ENCODE measurements around the gene RABGAP1L.
"Not testable (repeated sequence)": the region's sequence is repeated elsewhere in the genome, so short reads cannot be mapped to it uniquely, and the experiment has no call there.

The RABGAP1L gene

DNA sequence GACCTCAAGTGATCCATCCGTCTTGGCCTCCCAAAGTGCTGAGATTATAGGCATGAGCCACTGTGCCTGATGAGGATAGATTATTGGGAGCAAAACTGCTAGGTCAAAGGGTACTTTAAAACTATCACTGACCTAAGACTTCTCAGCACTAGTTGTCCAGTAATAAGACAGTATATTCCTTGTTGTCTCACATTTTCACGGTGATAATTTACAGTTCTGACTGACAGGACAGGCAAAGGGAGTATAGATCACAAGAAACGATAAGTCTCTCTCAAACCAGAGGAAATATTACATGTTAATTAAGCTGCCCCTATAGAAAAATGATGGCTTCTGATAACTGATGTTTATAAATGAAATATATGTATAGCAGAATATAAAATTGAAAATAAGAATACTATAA lies 860.2 kb downstream of the RABGAP1L start:
- no peak for DNase-seq

DNA sequence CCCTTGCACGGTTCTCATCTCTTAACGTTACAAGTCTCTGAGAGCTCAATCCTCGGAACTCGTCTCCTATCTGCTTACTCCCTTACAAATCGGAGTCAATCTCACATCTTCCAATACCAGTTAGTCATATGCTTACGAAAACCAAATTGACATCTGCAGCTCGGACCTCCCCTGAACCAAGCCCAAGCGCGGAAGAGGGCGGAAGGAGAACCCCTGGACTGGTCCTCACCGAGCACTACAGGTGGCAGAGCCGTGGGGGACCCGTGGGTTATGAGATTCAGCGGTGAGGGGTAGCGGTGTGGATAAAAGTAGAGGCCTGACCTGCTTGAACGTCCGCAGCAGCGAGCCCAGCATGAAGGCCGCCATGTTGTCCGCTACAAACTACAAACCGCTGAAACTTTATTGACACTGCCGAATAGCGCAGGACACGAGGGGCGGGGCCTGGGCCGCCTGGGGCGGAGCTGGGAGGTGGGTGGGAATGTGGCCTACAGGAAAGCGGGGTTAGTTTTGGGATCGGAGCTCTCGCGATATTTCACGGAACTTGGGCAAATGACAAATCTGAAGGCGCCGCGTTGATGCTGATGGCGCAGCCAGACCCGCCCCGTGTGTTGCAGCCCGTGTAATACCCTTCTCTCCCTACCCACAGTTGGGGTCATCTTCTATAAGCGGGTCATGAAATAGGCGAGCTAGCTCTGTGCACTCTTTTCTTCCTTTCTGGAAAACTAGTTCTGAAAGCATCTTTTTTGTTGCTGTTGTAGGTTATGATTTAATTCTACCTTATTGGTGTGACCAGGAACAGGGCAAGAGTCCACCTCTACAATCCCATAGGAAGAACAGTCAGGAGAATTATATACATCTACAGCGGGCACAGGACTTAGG lies 864.0 kb downstream of the RABGAP1L start, which contains the start of gene MRPS14:
MRPS14 (minus strand) TSS at position 383 of the 879 bp plus-strand sequence; CDS start at position 366, 17 bp downstream.
- DNase-seq = peak; percentile 98 to 100

DNA sequence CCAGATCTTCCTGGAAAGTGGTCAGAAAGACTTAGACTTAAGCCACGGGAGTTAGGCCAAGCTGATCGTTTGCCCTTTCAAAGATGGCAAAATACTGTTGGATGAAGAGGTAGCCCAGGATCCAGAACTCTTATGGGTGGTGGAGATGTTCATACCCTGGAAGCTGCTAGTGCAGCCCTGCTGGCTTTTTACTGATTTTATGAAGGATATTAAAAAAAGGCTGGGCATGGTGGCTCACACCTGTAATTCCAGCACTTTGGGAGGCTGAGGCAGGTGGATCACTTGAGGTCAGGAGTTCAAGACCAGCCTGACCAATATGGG lies 864.6 kb downstream of the RABGAP1L start:
- not testable (repeated sequence) for DNase-seq

DNA sequence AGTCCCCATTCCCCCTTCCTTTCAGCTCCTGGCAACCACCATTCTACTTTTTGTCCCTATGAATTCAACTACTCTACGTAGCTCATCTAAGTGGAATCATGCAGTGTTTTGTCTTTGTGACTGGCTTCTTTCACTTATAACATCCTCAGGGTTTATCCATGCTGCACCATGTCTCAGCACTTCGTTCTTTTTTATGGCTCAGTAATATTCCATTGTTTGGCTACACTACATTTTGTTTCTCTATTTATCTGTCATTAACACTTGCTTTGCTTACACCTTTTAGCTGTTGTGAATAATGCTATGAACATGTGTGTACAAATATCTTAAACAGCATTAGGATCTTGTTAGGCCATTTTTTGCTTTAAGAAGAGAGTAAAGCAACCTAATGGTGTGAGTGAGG lies 865.5 kb downstream of the RABGAP1L start:
- no peak for DNase-seq

DNA sequence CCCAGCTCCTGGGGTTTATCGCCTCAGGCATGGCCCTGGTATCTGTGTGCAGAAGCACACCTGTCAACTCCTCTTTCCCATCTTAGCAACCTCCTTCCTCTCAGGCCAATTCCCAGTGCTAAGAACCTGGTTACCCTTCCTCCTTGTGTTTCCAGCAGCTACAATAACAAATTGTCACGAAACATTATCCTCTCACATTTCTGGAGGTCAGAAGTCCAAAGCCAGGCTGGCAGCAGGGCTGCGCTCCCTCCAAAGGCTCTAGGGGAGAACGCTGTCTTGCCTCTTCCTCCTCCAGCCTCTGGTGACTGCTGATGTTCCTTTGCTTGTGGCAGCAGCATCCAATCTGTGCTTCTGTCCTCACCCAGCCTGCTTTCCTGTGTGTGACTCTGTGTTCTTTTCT lies 874.6 kb downstream of the RABGAP1L start:
- DNase-seq = no peak

DNA sequence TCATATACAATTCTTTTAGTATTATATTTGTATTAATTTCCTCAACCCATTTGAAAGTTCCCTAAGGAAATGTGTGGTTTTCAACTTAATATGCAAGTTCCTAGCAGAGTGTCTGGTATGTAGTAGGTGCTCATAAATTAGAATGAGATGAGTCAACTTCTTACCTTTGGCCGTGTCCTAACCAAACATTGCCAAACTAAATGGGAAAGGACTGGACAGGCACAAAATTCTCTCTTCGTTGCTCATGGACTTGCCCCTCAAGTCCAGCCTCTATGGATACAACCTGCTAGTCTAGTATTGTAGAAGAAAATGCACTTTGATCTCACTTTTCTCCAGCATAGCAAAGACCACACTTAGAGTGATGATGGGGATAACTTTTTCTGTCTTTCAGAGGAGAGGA lies 875.5 kb downstream of the RABGAP1L start:
- DNase-seq = no peak

DNA sequence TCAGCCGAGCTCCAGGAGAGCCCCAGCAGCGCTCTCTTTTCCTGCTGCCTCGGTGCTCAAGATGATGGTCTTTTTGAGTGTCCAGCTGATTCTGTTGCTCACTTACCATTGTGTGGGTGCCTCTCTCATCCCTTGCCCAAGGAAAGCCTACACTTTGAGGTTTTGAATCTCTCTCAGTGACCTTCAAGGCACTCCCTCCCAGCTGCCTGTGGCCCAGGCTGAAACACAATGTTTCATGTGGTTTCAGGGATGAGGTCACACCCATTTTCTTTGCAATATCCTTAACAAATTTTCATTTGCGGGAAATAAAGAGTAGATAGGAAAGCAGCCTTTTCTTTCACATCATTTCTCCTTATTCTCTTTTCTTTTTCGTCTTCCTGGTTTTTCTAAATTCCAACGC lies 876.5 kb downstream of the RABGAP1L start:
- DNase-seq = no peak

DNA sequence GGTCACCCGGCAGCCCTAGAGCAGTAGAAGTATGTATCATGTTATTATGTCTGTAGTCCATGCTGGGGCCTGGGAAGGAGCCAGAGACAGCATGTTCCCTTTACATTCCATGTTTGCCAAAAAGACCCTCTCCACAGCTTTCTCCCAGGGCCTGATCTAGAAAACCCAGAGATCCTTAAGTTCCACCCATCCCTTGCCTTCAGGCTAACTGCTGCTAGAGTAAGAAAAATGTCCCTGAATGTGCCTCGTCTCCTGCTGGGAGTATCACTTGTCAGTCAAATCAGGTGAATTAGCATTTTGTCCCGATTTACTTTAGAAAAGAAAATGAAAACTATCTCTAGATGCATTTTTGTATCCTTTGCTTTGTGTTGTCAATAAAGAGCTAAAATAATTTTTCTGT lies 877.2 kb downstream of the RABGAP1L start:
- no peak for DNase-seq

DNA sequence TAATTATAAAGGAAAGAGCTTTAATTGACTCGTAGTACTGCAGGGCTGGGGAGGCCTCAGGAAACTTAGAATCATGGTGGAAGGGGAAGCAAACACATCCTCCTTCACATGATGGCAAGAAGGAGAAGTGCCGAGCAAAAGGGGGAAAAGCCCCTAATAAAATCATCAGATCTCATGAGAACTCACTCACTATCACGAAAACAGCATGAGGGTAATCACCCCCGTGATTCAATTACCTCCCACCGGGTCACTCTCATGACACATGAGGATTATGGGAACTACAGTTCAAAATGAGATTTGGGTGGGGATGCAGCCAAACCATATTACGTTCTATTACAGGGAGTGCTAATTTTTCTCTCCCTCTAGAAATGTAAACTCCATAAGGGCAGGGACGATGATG lies 878.1 kb downstream of the RABGAP1L start:
- no peak for DNase-seq

DNA sequence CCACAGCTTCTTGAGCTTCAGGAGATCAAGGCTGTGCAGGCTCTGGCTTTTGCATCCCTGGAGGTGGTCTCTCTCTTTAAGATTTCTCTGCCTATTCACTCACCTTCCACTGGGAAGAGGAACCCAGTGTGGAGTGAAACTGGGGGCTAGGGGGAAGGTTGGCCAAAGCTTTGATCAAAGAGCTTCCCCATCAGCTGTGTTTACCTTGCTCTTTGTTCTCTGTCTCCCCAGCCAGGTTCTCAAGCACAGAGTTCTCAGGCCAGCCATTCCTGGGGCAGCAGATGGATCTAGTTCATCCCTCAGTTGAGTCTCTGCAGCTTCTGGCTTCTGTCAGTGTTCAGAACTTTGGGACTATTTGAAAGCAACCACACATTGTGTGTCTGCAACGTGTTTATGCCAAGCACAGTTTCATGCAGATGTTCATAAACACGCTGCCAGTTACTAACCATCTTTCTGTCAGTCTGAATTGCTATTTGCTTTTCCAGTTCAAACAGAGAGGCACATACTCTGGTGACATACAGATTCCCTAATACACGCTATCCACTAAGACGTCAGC lies 881.1 kb downstream of the RABGAP1L start:
- no peak for DNase-seq

DNA sequence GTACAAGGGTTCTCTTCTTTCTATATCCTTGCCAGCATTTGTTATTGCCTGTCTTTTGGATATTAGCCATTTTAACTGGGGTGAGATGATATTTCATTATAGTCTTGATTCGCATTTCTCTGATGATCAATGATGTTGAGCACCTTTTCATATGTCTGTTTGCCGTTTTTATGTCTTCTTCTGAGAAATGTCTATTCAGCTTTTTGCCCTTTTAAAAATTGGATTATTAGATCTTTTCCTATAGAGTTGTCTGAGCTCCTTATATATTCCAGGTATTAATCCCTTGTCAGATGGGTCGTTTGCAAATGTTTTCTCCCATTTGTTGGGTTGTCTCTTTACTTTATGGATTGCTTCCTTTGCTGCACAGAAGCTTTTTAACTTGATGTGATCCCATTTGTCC lies 883.3 kb downstream of the RABGAP1L start:
- no peak for DNase-seq

DNA sequence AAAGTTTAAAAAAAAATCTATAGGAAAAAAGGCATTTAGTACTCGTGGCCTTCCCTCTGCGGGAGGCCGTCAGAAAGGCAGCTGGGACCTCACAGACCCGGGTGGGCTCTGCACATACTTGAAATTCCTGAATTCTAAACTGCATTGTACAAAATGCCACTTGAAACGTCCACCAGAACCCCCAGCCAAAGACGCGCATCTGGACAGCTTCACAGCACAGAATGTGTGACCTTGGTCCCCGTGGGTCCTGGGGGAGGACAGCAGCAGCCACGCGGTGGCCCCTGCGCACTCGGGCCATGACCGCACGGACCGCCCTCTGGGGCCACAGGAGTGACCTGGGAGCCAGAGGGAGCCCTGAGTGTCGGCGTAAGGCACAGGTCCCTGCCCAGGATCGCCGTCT lies 884.5 kb downstream of the RABGAP1L start:
- DNase-seq = no peak

DNA sequence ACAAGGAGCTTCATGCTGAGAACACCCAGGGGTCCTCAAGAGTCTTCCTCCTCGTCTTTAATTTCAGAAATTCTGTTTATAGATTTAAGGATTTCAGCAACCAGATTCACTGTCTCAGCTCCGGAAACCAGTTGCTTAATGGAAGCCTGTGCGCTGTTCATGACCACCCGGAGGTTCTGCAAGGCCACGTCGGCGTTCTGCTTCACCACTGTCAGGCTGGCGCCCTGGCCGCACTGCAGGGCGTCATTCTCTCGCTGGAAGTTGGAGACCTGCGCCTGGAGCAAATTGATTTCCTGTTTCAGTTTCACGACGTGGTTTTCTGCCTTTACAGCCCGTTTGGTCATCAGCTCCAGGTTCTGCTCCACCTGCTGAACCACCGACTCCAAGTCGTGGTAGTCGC lies 885.3 kb downstream of the RABGAP1L start:
- DNase-seq = not testable (repeated sequence)
